MCF 10A (cell line): ENCODE data around the gene GTF2A2. TPM values are rescaled to one million over a fixed set of nuclear protein-coding genes. Genes with fewer than 3 reads are reported as not detected.
A peak's percentile ranks its signal among the peaks of the same experiment; 100 is the strongest.

Source experiments
- BruUV-seq: library from RNA; stranded (reverse); fragments of 400-500 nt; replicated peaks from 2 replicates; lab custom pipeline; 2021; lab: Mats Ljungman, UMichigan
- CTCF ChIA-PET: fragments of 300-600 bp; sonication (Branson Sonifier 250); formaldehyde crosslinking; extraction: SDS; loops from one replicate; lab custom pipeline; 2021; ENCODE audit warnings: antibody characterized with exemption, inconsistent platforms; lab: Yijun Ruan, JAX
- POLR2A ChIA-PET: fragments of 300-600, 350-650 bp; sonication (Branson Sonifier 250); formaldehyde crosslinking; extraction: SDS; loops from one replicate; lab custom pipeline; 2020; ENCODE audit warnings: antibody characterized with exemption, inconsistent platforms; lab: Yijun Ruan, JAX
- DNase-seq: peaks from one replicate; pipeline ENCODE4 v3.0.0-alpha.2; 2018; ENCODE audit not compliant: unreplicated experiment
- H3K27ac Mint-ChIP-seq: one replicate; pipeline ENCODE4 v1.8.0; 2022; ENCODE audit warnings: mild to moderate bottlenecking, low read depth, mixed read lengths; ENCODE audit not compliant: unreplicated experiment
- H3K27me3 Mint-ChIP-seq: one replicate; pipeline ENCODE4 v1.8.0; 2022; ENCODE audit warnings: mixed read lengths; ENCODE audit not compliant: insufficient read depth, unreplicated experiment
- H3K36me3 Mint-ChIP-seq: one replicate; pipeline ENCODE4 v1.8.0; 2022; ENCODE audit warnings: mild to moderate bottlenecking, moderate library complexity, mixed read lengths; ENCODE audit not compliant: insufficient read depth, unreplicated experiment
- H3K4me1 Mint-ChIP-seq: one replicate; pipeline ENCODE4 v1.8.0; 2022; ENCODE audit warnings: mixed read lengths; ENCODE audit not compliant: insufficient read depth, unreplicated experiment
- H3K4me3 Mint-ChIP-seq: one replicate; pipeline ENCODE4 v1.8.0; 2022; ENCODE audit warnings: mild to moderate bottlenecking, moderate library complexity, mixed read lengths; ENCODE audit not compliant: unreplicated experiment
- H3K9me3 Mint-ChIP-seq: one replicate; pipeline ENCODE4 v1.8.0; 2022; ENCODE audit warnings: mixed read lengths; ENCODE audit not compliant: unreplicated experiment
- intact Hi-C: fragments of 100-400 bp; cut with micrococcal nuclease; formaldehyde crosslinking; loops from 2 replicates; pipeline ENCODE4 v1.14.1; 2022
- total RNA-seq: library from RNA; stranded (reverse); gene quantifications from 2 replicates; pipeline ENCODE4 v1.2.3, GENCODE V29; 2022
- TF ChIP-seq, protein P1 (sequence below): fragments of 200-600 bp; IDR thresholded peaks from one replicate; pipeline ENCODE4 v1.8.0; 2022; ENCODE audit warnings: antibody characterized with exemption, mild to moderate bottlenecking; ENCODE audit not compliant: unreplicated experiment

Gene GTF2A2
- total RNA-seq, 1 experiment from 2014 or later: 152 TPM

DNA sequence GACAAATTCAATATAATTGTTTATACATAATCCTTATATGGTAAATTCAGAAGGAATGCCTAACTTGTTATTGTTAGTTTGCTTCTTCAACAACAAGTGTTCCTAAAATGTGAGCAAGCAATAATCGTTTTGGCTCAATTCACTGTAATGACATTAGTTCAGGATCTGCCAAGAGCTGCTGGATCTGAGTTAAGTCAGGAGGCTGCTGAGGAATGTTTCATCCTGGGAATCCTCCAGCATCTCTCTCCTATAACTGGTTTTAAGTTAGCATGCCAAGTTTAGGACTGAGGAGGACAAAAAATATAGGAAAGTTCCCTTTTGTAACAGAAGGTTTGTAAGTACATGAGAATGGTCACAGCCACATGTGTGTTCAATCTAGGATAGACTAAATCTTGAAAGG is 4.9 kb upstream of the GTF2A2 start:
- ChIA-PET POLR2A (interaction anchor here (1.1 to 1.2 kb wide), 2 partner anchors 16 to 26 kb away, joined by 3 to 4 read pairs; partner anchors contain the start of gene BNIP2), CTCF (no interaction called here)
- peaks cover 62% of the 10 kb centered on the region for H3K36me3 Mint-ChIP-seq
- intact Hi-C loops: no loop called here
- TF ChIP-seq, protein P1, sequence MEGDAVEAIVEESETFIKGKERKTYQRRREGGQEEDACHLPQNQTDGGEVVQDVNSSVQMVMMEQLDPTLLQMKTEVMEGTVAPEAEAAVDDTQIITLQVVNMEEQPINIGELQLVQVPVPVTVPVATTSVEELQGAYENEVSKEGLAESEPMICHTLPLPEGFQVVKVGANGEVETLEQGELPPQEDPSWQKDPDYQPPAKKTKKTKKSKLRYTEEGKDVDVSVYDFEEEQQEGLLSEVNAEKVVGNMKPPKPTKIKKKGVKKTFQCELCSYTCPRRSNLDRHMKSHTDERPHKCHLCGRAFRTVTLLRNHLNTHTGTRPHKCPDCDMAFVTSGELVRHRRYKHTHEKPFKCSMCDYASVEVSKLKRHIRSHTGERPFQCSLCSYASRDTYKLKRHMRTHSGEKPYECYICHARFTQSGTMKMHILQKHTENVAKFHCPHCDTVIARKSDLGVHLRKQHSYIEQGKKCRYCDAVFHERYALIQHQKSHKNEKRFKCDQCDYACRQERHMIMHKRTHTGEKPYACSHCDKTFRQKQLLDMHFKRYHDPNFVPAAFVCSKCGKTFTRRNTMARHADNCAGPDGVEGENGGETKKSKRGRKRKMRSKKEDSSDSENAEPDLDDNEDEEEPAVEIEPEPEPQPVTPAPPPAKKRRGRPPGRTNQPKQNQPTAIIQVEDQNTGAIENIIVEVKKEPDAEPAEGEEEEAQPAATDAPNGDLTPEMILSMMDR: no peak
- no peak overlapping the region for H3K4me3 Mint-ChIP-seq
- no peak overlapping the region for H3K27ac Mint-ChIP-seq
- no TSS peak for BruUV-seq
- no peaks in the 10 kb centered on the region for H3K4me1 Mint-ChIP-seq
- H3K27me3 Mint-ChIP-seq: no peaks in the 10 kb centered on the region
- no peaks in the 10 kb centered on the region for H3K9me3 Mint-ChIP-seq
- DNase-seq: no peak

GRCh38 chr15:59659366-59659765 is 2.1 kb upstream of the GTF2A2 start:
- ChIA-PET POLR2A (interaction anchor here (1.2 kb wide), 1 partner anchor 29 kb away, joined by 3 read pairs; no protein-coding TSS in a partner anchor), CTCF (no interaction called here)
- Mint-ChIP-seq H3K27me3 (no peaks in the 10 kb centered on the region), H3K4me1 (no peaks in the 10 kb centered on the region), H3K9me3 (no peaks in the 10 kb centered on the region), H3K36me3 (peaks cover 34% of the 10 kb centered on the region), H3K27ac (no peak overlapping the region), H3K4me3 (no peak overlapping the region)
- intact Hi-C loops: no loop called here
- no TSS peak for BruUV-seq
- no peak for DNase-seq
- TF ChIP-seq, protein P1: no peak

GRCh38 chr15:59657635-59658125 is 365 bp upstream of the GTF2A2 start:
- Mint-ChIP-seq H3K27me3 (no peaks in the 10 kb centered on the region), H3K9me3 (peaks cover 3% of the 10 kb centered on the region), H3K4me3 (no peak overlapping the region), H3K36me3 (peaks cover 22% of the 10 kb centered on the region), H3K4me1 (no peaks in the 10 kb centered on the region), H3K27ac (peak overlapping the region; percentile 84)
- DNase-seq: no peak
- BruUV-seq: no TSS peak
- TF ChIP-seq, protein P1: no peak
- intact Hi-C loops: no loop called here
- ChIA-PET CTCF (interaction anchor here (0.6 to 2.1 kb wide), 2 partner anchors 89 to 129 kb away, joined by 3 to 11 read pairs; no protein-coding TSS in a partner anchor), POLR2A (interaction anchor here (0.5 to 3.6 kb wide), 21 partner anchors 9 to 735 kb away, joined by 3 to 31 read pairs (median 3); partner anchors contain the start of genes BNIP2 and GCNT3)

DNA sequence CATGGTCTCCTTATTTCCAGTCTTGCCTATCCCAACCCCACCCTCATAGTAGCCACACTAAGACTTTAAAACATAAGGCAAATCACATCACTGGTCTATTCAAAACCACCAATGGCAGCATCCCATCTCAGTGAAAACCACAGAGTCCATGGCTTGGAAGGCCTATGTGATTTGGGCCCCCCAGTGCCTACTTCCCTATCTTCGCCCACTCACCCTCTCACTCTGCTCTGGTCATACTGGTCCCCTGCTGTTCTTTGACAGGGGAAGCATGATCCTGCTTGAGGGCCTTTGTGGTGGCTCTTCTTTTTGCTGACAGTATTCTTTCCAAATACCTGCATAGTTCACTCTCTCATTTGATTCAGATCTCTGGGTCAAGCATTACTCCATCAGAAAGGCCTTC is 3.3 kb downstream of the GTF2A2 start:
- intact Hi-C loops: no loop called here
- H3K27me3 Mint-ChIP-seq: no peaks in the 10 kb centered on the region
- peaks cover 34% of the 10 kb centered on the region for H3K36me3 Mint-ChIP-seq
- BruUV-seq: no TSS peak
- TF ChIP-seq, protein P1: no peak
- no peak overlapping the region for H3K4me3 Mint-ChIP-seq
- DNase-seq: no peak
- H3K4me1 Mint-ChIP-seq: no peaks in the 10 kb centered on the region
- CTCF ChIA-PET: interaction anchor here (2.2 kb wide), 1 partner anchor 125 kb away, joined by 13 read pairs; no protein-coding TSS in a partner anchor
- peaks cover 6% of the 10 kb centered on the region for H3K9me3 Mint-ChIP-seq
- H3K27ac Mint-ChIP-seq: no peak overlapping the region
- POLR2A ChIA-PET: interaction anchor here (2.2 kb wide), 1 partner anchor 35 kb away, joined by 10 read pairs; the partner anchor contains the start of gene BNIP2
